Measurements from ENCODE around the gene DOHH.

DNA sequence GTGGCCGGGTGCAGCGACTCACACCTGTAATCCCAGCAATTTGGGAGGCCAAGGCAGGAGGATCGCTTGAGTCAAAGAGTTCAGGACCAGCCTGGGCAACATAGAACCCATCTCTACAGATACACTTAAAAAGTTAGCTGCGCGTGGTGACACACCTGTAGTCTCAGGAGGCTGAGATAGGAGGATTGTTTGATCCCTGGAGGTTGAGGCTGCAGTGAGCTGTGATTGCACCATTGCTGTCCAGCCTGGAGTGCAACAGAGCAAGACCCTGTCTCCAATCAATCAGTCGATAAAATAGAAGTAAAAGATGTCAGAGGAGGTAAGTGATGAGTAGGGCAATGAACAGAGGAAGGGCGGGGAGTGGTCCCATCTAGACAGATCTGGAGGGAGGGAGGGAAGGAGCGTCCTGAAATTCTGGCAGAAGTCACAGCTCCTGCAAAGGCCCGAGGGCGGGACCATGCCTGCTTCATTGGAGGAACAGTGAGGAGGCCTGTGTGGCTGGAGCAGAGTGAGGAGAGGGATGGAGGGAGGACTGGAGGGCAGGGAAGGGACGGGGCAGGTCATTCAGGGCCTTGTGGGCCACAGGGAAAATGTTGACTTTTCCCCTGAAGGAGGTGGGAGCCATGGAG lies 29.9 kb downstream of the DOHH start:
- TF ChIP-seq, protein P1, sequence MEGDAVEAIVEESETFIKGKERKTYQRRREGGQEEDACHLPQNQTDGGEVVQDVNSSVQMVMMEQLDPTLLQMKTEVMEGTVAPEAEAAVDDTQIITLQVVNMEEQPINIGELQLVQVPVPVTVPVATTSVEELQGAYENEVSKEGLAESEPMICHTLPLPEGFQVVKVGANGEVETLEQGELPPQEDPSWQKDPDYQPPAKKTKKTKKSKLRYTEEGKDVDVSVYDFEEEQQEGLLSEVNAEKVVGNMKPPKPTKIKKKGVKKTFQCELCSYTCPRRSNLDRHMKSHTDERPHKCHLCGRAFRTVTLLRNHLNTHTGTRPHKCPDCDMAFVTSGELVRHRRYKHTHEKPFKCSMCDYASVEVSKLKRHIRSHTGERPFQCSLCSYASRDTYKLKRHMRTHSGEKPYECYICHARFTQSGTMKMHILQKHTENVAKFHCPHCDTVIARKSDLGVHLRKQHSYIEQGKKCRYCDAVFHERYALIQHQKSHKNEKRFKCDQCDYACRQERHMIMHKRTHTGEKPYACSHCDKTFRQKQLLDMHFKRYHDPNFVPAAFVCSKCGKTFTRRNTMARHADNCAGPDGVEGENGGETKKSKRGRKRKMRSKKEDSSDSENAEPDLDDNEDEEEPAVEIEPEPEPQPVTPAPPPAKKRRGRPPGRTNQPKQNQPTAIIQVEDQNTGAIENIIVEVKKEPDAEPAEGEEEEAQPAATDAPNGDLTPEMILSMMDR (IDR thresholded peaks at IDR 0.05): no peak
- no peak for TF ChIP-seq POLR2A (IDR thresholded peaks at IDR 0.05)

Measured in prostate gland (tissue), 2 donors.